ENCODE results near the gene DKK2.

GRCh38 chr4:106906728-106907127, 129.4 kb downstream of the DKK2 start:
- TF ChIP-seq CTCF (IDR thresholded peaks at IDR 0.05) (no peak), POLR2AphosphoS5 (IDR thresholded peaks at IDR 0.05) (no peak), EP300 (IDR thresholded peaks at IDR 0.05; ENCODE audit: low read depth) (no peak), POLR2A (IDR thresholded peaks at IDR 0.05) (no peak)
